Measurements from ENCODE around the gene ASS1. TPM values are rescaled to one million over a fixed set of nuclear protein-coding genes. Genes with fewer than 3 reads are reported as not detected.

The ASS1 gene
- total and polyA plus RNA-seq, 7 donors = 31.0 to 74.4 (median 67.0) TPM

DNA sequence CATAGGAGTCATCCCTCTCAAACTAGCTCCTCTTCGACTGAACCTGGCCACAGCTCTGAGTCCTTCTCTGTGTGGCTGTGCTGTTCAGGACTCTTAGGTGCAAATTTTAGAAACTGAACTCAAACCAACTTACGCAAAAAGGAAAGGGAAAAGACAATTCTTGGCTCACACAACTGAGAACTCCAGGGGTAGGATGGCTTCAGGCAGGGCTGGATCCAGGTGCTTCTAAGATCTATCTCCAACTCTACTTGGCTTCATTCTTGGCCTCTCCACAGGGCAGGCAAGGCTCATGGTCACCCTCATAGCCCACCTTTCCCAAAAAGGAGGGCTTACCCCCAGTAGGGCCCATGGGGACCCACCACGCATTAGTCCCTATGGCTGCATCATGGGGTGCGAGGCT lies 8.1 kb downstream of the ASS1 start:
- ATAC-seq (no peak), DNase-seq (no peak)
- Histone ChIP-seq H3K9me3 (no peaks in the 10 kb centered on the region), H3K4me3 (no peak overlapping the region), H3K4me1 (peaks cover 16% of the 10 kb centered on the region), H3K27ac (no peak overlapping the region), H3K36me3 (ENCODE audit: insufficient read depth in 1 of 2, low read depth in 1 of 2) (no peaks in the 10 kb centered on the region), H3K27me3 (ENCODE audit: insufficient read depth in 3 of 3, low read length in 2 of 3) (peaks cover 0 to 2% (median 0%) of the 10 kb centered on the region in 3 donors)
- TF ChIP-seq, protein P1, sequence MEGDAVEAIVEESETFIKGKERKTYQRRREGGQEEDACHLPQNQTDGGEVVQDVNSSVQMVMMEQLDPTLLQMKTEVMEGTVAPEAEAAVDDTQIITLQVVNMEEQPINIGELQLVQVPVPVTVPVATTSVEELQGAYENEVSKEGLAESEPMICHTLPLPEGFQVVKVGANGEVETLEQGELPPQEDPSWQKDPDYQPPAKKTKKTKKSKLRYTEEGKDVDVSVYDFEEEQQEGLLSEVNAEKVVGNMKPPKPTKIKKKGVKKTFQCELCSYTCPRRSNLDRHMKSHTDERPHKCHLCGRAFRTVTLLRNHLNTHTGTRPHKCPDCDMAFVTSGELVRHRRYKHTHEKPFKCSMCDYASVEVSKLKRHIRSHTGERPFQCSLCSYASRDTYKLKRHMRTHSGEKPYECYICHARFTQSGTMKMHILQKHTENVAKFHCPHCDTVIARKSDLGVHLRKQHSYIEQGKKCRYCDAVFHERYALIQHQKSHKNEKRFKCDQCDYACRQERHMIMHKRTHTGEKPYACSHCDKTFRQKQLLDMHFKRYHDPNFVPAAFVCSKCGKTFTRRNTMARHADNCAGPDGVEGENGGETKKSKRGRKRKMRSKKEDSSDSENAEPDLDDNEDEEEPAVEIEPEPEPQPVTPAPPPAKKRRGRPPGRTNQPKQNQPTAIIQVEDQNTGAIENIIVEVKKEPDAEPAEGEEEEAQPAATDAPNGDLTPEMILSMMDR (IDR thresholded peaks at IDR 0.05) = no peak
- intact Hi-C loops (cut with DNase I) = no loop called here
- WGBS, 3 donors = 98 to 99% (median 98%) methylated on average over 4 of the region's 4 CpGs

DNA sequence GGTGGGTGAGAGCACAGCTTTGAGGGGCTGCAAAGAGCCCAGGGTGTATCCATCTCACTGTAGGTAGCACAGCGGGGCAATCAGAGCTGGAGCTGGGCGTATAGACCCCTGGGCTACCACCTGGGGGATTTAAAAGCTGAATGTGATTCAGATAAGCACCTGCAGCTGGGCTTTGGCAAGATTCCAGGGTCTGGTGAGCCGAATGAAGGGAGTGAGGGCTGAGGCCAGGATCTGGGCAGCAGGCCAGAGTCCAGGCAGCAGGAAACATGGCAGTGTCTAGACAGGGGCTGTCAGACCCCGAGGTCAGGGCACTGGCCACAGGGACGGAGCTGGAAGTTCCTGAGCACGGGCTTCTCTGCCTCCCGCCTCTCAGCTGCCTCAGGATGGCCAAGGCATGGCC lies 8.7 kb downstream of the ASS1 start:
- H3K9me3 ChIP-seq = no peaks in the 10 kb centered on the region
- ATAC-seq (no peak), DNase-seq (no peak)
- intact Hi-C loops (cut with DNase I) = no loop called here
- peaks cover 16% of the 10 kb centered on the region for H3K4me1 ChIP-seq
- H3K27ac ChIP-seq = no peak overlapping the region
- no peak overlapping the region for H3K4me3 ChIP-seq
- H3K27me3 ChIP-seq (ENCODE audit: insufficient read depth in 3 of 3, low read length in 2 of 3) = no peaks in the 10 kb centered on the region
- WGBS, 3 donors = 51 to 58% (median 57%) methylated on average over 7 of the region's 7 CpGs
- TF ChIP-seq, protein P1 (IDR thresholded peaks at IDR 0.05) = no peak
- no peaks in the 10 kb centered on the region for H3K36me3 ChIP-seq (ENCODE audit: insufficient read depth in 1 of 2, low read depth in 1 of 2)

DNA sequence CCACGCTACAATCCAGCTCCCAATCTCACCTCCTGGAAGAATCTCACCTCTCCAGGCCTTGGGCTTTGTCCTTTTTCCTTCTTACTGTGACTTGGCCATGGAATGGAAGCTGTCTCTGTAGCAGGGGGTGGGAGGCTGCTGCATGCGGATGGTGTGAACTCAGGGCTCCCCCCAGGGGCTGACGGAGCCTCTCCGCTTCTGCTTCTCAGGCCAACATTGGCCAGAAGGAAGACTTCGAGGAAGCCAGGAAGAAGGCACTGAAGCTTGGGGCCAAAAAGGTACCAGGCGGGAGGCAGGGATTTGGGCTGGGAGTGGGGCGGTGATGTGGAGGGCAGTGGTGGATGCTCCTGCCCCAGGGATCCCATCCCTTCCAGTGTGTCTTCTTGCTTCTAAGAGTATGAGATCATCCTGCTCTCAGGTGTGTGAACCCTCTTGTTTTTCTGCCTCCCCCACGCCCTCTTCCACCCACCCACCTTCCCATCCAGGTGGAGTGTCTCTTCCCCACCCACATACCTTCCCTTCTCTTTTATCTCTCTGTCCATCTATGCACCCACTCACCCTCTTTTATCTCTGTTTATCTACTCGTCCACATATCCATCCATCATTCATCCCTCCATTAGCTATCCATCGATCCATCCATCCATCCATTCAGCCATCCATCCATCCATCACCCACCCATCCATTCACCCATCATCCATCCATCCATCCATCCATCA lies 9.5 kb downstream of the ASS1 start:
- no peak overlapping the region for H3K4me3 ChIP-seq
- intact Hi-C loops (cut with DNase I) = no loop called here
- H3K27me3 ChIP-seq (ENCODE audit: insufficient read depth in 3 of 3, low read length in 2 of 3) = no peaks in the 10 kb centered on the region
- TF ChIP-seq, protein P1 (IDR thresholded peaks at IDR 0.05) = no peak
- H3K27ac ChIP-seq = no peak overlapping the region
- H3K9me3 ChIP-seq = no peaks in the 10 kb centered on the region
- DNase-seq (no peak), ATAC-seq (no peak)
- peaks cover 16% of the 10 kb centered on the region for H3K4me1 ChIP-seq
- WGBS, 3 donors = 93 to 96% (median 95%) methylated on average over 10 of the region's 10 CpGs
- H3K36me3 ChIP-seq (ENCODE audit: insufficient read depth in 1 of 2, low read depth in 1 of 2) = no peaks in the 10 kb centered on the region

DNA sequence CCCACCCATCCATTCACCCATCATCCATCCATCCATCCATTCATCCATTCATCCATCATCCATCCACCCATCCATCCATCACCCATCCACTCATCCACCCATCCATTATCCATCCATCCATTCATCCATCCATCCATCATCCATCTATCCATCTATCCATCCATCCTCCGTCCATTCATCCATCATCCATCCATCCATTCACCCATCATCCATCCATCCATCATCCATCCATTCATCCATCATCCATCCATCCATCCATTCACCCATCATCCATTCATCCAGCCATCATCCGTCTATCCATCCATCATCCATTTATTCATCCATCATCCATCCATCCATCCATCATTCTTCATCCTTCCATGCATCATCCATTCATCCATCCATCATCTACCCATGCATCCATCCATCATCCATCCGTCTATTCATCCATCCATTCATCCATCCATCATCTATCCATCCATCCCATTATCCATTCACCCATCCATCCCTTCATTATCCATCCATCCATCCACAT lies 10.1 kb downstream of the ASS1 start:
- ATAC-seq (no peak), DNase-seq (no peak)
- Histone ChIP-seq H3K36me3 (ENCODE audit: insufficient read depth in 1 of 2, low read depth in 1 of 2) (no peaks in the 10 kb centered on the region), H3K27me3 (ENCODE audit: insufficient read depth in 3 of 3, low read length in 2 of 3) (no peaks in the 10 kb centered on the region), H3K9me3 (no peaks in the 10 kb centered on the region), H3K4me3 (no peak overlapping the region), H3K27ac (no peak overlapping the region), H3K4me1 (peaks cover 16% of the 10 kb centered on the region)
- intact Hi-C loops (cut with DNase I) = no loop called here
- TF ChIP-seq, protein P1 (IDR thresholded peaks at IDR 0.05) = no peak
- WGBS, 3 donors = 32 to 97% (median 33%) methylated on average over 3 of the region's 3 CpGs
